Activated CD4-positive, CD25-positive, alpha-beta regulatory T cell (primary cell): ENCODE results near the gene SSH2.
"Not testable (repeated sequence)": the region's sequence is repeated elsewhere in the genome, so short reads cannot be mapped to it uniquely, and the experiment has no call there.

ENCODE experiments used
- DNase-seq, 4 experiments: peaks; one replicate each; lab custom pipeline; 2025; lab: John Stamatoyannopoulos, UW

The SSH2 gene

GRCh38 chr17:29874931-29875596 lies 55.0 kb downstream of the SSH2 start:
- DNase-seq: no peak

GRCh38 chr17:29874358-29874757 lies 55.7 kb downstream of the SSH2 start:
- not testable (repeated sequence) for DNase-seq

- no peak for DNase-seq
Measured at GRCh38 chr17:29873476-29873875, 56.6 kb downstream of the SSH2 start.

- no peak for DNase-seq
Measured at GRCh38 chr17:29870836-29871465, 59.1 kb downstream of the SSH2 start.

GRCh38 chr17:29867643-29868181 lies 62.3 kb downstream of the SSH2 start:
- DNase-seq: no peak

GRCh38 chr17:29866746-29867404 lies 63.2 kb downstream of the SSH2 start:
- DNase-seq: no peak

- no peak for DNase-seq
Measured at GRCh38 chr17:29864615-29865014, 65.4 kb downstream of the SSH2 start.

GRCh38 chr17:29864123-29864522 lies 65.9 kb downstream of the SSH2 start:
- DNase-seq: not testable (repeated sequence)

- no peak for DNase-seq
Measured at GRCh38 chr17:29862951-29863350, 67.1 kb downstream of the SSH2 start.

GRCh38 chr17:29862127-29862526 lies 67.9 kb downstream of the SSH2 start:
- no peak for DNase-seq

GRCh38 chr17:29859445-29859844 lies 70.6 kb downstream of the SSH2 start:
- DNase-seq: not testable (repeated sequence)

- no peak for DNase-seq
Measured at GRCh38 chr17:29857823-29858222, 72.2 kb downstream of the SSH2 start.

GRCh38 chr17:29857105-29857504 lies 72.9 kb downstream of the SSH2 start:
- DNase-seq: not testable (repeated sequence)

- DNase-seq: no peak
Measured at GRCh38 chr17:29855686-29856085, 74.3 kb downstream of the SSH2 start.

GRCh38 chr17:29848737-29849136 lies 81.3 kb downstream of the SSH2 start:
- DNase-seq: no peak

- DNase-seq: no peak
Measured at GRCh38 chr17:29847527-29848400, 82.3 kb downstream of the SSH2 start.

GRCh38 chr17:29847118-29847517 lies 82.9 kb downstream of the SSH2 start:
- DNase-seq: no peak

- no peak for DNase-seq
Measured at GRCh38 chr17:29846298-29846697, 83.7 kb downstream of the SSH2 start.

GRCh38 chr17:29844339-29845048 lies 85.5 kb downstream of the SSH2 start:
- no peak for DNase-seq

- no peak for DNase-seq
Measured at GRCh38 chr17:29840884-29841283, 89.1 kb downstream of the SSH2 start.

- DNase-seq: no peak
Measured at GRCh38 chr17:29839656-29840055, 90.4 kb downstream of the SSH2 start.
